A549 (cell line): Measurements from ENCODE around the gene SLC16A9. TPM values are rescaled to one million over a fixed set of nuclear protein-coding genes. Genes with fewer than 3 reads are reported as not detected.

Experiments
- ATAC-seq, 2 experiments: fragments of 200-7000 bp in 1 of 2; fragments of >200 bp in 1 of 2; cut with Nextera tagmentation in 1 of 2; cut with Tn5 transposase in 1 of 2; 3 replicates each; pipeline versions ENCODE4 v1.8.0 to v1.9.1; 2018 to 2020; ENCODE audit warnings: mild to moderate bottlenecking in 1 of 2, moderate library complexity in 1 of 2
- CTCF ChIA-PET: fragments of 300-600 bp; sonication (Branson Sonifier 250); formaldehyde crosslinking; extraction: SDS; loops from one replicate; lab custom pipeline; 2021; ENCODE audit warnings: antibody characterized with exemption, inconsistent platforms; lab: Yijun Ruan, JAX
- POLR2A ChIA-PET: fragments of 350-600 bp; formaldehyde crosslinking; extraction: SDS; loops from one replicate; lab custom pipeline; 2021; ENCODE audit warnings: antibody characterized with exemption, inconsistent platforms; lab: Yijun Ruan, JAX
- DNase-seq, 2 experiments: peaks; one replicate each; pipeline versions ENCODE4 v3.0.0 to v3.0.0-alpha.2; 2011 to 2016; ENCODE audit warnings: low read depth in 1 of 2, low spot score in 1 of 2
- FAIRE-seq: peaks from 2 replicates; lab custom pipeline; 2011; peaks lifted over from hg19 to GRCh38; lab: Jason Lieb, UNC
- H3K27ac ChIP-seq, 2 experiments: fragments of >200 bp; sonication (Bioruptor Twin); formaldehyde crosslinking; 3 replicates each; pipeline ENCODE4 v1.5.1; 2016 to 2017
- H3K4me1 ChIP-seq: fragments of >200 bp; sonication (Bioruptor Twin); formaldehyde crosslinking; 3 replicates; pipeline ENCODE4 v1.6.1; 2016
- H3K4me2 ChIP-seq: fragments of >200 bp; sonication (Bioruptor Twin); formaldehyde crosslinking; 3 replicates; pipeline ENCODE4 v1.6.1; 2016
- H3K4me3 ChIP-seq: fragments of >200 bp; sonication (Bioruptor Twin); formaldehyde crosslinking; 3 replicates; pipeline ENCODE4 v1.5.1; 2016
- H3K9me3 ChIP-seq: fragments of >200 bp; sonication (Bioruptor Twin); formaldehyde crosslinking; 3 replicates; pipeline ENCODE4 v1.6.1; 2016
- CBX2 ChIP-seq: fragments of 200-600 bp; sonication (generic); IDR thresholded peaks from 2 replicates; pipeline ENCODE4 v1.6.1; 2016; ENCODE audit warnings: low read depth, mild to moderate bottlenecking, borderline replicate concordance
- CHD2 ChIP-seq: fragments of 150-350 bp; IDR thresholded peaks from 2 replicates; pipeline ENCODE4 v1.6.1; 2014; ENCODE audit warnings: low read length; ENCODE audit not compliant: partially characterized antibody
- GATA3 ChIP-seq: IDR thresholded peaks from 2 replicates; pipeline ENCODE4 v1.6.1; 2012; ENCODE audit warnings: borderline replicate concordance
- HDAC2 ChIP-seq: fragments of 200-600 bp; sonication (generic); IDR thresholded peaks from 2 replicates; pipeline ENCODE4 v1.6.1; 2016
- HOXB5 ChIP-seq: fragments of 250-450 bp; sonication (Bioruptor Pico); IDR thresholded peaks from 2 replicates; pipeline ENCODE4 v1.5.0; 2020; ENCODE audit warnings: mild to moderate bottlenecking, moderate library complexity
- JUN ChIP-seq, 2 experiments: fragments of >200 bp; sonication (Bioruptor Twin); formaldehyde crosslinking; IDR thresholded peaks; 2 replicates in 1 of 2; 3 replicates in 1 of 2; pipeline ENCODE4 v1.6.1; 2016 to 2017
- MAZ ChIP-seq: fragments of 150-350 bp; IDR thresholded peaks from 2 replicates; pipeline ENCODE4 v1.6.1; 2014; ENCODE audit warnings: antibody characterized with exemption, low read depth, low read length, borderline replicate concordance
- MYC ChIP-seq: IDR thresholded peaks from 2 replicates; pipeline ENCODE4 v1.6.1; 2012; ENCODE audit warnings: mild to moderate bottlenecking, inconsistent platforms, low read length, improper control_type of control experiment, borderline replicate concordance
- NFE2L2 ChIP-seq: fragments of 150-350 bp; conservative IDR thresholded peaks from 2 replicates; pipeline ENCODE4 v1.6.1; 2014; ENCODE audit warnings: low read length
- NPAS2 ChIP-seq: fragments of 250-450 bp; sonication (Bioruptor Pico); IDR thresholded peaks from 2 replicates; pipeline ENCODE4 v1.8.0; 2022; ENCODE audit warnings: mild to moderate bottlenecking, moderate library complexity, borderline replicate concordance
- NR3C1 ChIP-seq: fragments of >200 bp; sonication (Bioruptor Twin); formaldehyde crosslinking; IDR thresholded peaks from 3 replicates; pipeline ENCODE4 v1.6.1; 2017
- POLR2A ChIP-seq: IDR thresholded peaks from 2 replicates; pipeline ENCODE4 v1.6.1; 2012; ENCODE audit warnings: mild to moderate bottlenecking, low read length
- RNF2 ChIP-seq: fragments of 200-600 bp; sonication (generic); IDR thresholded peaks from 2 replicates; pipeline ENCODE4 v1.6.1; 2016; ENCODE audit warnings: low read depth, mild to moderate bottlenecking, antibody characterized with exemption, moderate library complexity, borderline replicate concordance
- SMC3 ChIP-seq: fragments of >200 bp; sonication (Bioruptor Twin); formaldehyde crosslinking; IDR thresholded peaks from 3 replicates; pipeline ENCODE4 v1.6.1; 2018; ENCODE audit warnings: inconsistent platforms
- SREBF2 ChIP-seq: fragments of 450-650 bp; IDR thresholded peaks from 2 replicates; pipeline ENCODE4 v1.6.1; 2014; ENCODE audit warnings: mild to moderate bottlenecking, moderate library complexity
- TP53 ChIP-seq: fragments of 250-450 bp; sonication (Bioruptor Pico); IDR thresholded peaks from 2 replicates; pipeline ENCODE4 v1.5.0; 2021; ENCODE audit warnings: mild to moderate bottlenecking, moderate library complexity
- ZC3H11A ChIP-seq: fragments of 450-650 bp; IDR thresholded peaks from 2 replicates; pipeline ENCODE4 v1.6.1; 2014; ENCODE audit warnings: antibody characterized with exemption, mild to moderate bottlenecking
- ZNF302 ChIP-seq: fragments of 250-450 bp; sonication (Bioruptor Pico); IDR thresholded peaks from 2 replicates; pipeline ENCODE4 v1.9.0; 2021; ENCODE audit warnings: inconsistent platforms, mild to moderate bottlenecking, moderate library complexity
- ZSCAN20 ChIP-seq: fragments of 250-450 bp; sonication (Bioruptor Pico); IDR thresholded peaks from 2 replicates; pipeline ENCODE4 v1.8.0; 2022; ENCODE audit warnings: mild to moderate bottlenecking, moderate library complexity
- WGBS: methylation state at CpG from one replicate; pipeline ENCODE4 v1.1.6; 2017; ENCODE audit errors: missing lambda C conversion rate; 5-methylcytosine and 5-hydroxymethylcytosine counted together
- polyA plus RNA-seq, 4 experiments: library from polyadenylated mRNA; depleted of rRNA in 3 of 4; stranded (reverse); fragments of >200 nt; fragmentation: RNase III in 1 of 4; extraction: RNeasy Plus Mini Kit Qiagen cat#74134 plus additional on column Dnase treatment in 1 of 4; gene quantifications; 2 replicates in 3 of 4; 3 replicates in 1 of 4; pipeline ENCODE4 v1.2.3, GENCODE V29; 2011 to 2017
- TF ChIP-seq, protein P1 (sequence below): fragments of >200 bp; sonication (Bioruptor Twin); formaldehyde crosslinking; IDR thresholded peaks from 3 replicates; pipeline ENCODE4 v1.5.1; 2016
- TF ChIP-seq, protein P2 (sequence below): IDR thresholded peaks from 2 replicates; pipeline ENCODE4 v1.6.1; 2012
- TF ChIP-seq, protein P3 (sequence below): fragments of >200 bp; sonication (Bioruptor Twin); formaldehyde crosslinking; IDR thresholded peaks from 3 replicates; pipeline ENCODE4 v1.6.1; 2016
- TF ChIP-seq, protein P4 (sequence below): fragments of >200 bp; sonication (Bioruptor Twin); formaldehyde crosslinking; IDR thresholded peaks from 2 replicates; pipeline ENCODE4 v1.6.1; 2016
- TF ChIP-seq, protein P5 (sequence below): fragments of 200-600 bp; sonication (generic); IDR thresholded peaks from 2 replicates; pipeline ENCODE4 v1.6.1; 2016; ENCODE audit warnings: antibody characterized with exemption, mild to moderate bottlenecking, moderate library complexity

SLC16A9 gene
- polyA plus RNA-seq, 2 of the 4 experiments (the other 2 are of a cell fraction) = 0.04 to 0.49 TPM

DNA sequence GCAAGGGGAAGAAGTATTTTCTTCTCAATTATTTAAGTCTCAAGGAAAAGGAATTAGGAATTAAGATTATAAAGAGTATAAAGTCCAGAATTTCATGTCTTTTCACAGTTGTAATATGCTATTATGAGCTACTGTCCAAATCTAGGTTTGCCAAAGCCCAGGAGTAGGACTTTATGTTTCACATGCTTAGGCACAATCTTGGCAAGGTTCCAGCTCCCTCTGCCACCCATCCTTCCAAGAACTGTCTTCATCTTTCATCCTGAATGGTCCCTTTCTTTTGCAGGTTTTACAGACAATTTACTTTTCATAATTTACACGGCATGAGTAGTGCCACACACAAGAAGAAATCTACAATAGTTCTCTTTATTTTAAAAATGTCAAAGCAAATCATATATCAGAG, 29.5 kb downstream of the SLC16A9 start:
- WGBS = 20% methylated on average over 1 of the region's 1 CpG
- POLR2A ChIA-PET = no interaction called here
- Histone ChIP-seq H3K4me3 (no peak overlapping the region), H3K4me1 (no peaks in the 10 kb centered on the region), H3K9me3 (no peaks in the 10 kb centered on the region), H3K4me2 (no peak overlapping the region), H3K27ac (no peak overlapping the region)
- FAIRE-seq (no peak), ATAC-seq (no peak), DNase-seq (no peak)
- CTCF ChIA-PET = interaction anchor here (1.1 to 1.6 kb wide), 2 partner anchors 22 to 54 kb away, joined by 3 to 5 read pairs; no protein-coding TSS in a partner anchor
- TF ChIP-seq TP53 (CRISPR knock-in tag) (no peak), NR3C1 (no peak), MAZ (no peak)

DNA sequence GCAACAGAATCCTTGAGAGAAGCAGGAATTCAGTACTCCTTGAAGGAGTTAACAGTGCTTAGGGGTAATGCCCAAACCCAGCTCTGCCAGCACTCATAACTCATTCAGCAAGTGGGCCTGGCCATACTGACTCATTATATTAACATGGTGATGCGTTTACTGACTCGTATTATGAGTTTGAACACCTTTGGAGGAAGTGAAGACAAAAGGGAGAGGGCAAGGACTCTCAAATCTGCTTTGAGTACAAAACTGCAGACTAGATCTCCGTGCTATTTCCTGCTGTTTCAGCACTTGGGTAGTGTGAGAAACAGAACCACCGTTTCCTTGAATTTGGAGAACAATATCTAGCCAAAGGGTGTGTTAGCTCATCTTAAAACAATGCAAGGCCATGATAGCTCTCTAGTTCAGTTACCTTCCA, 30.8 kb downstream of the SLC16A9 start:
- no peaks in the 10 kb centered on the region for H3K4me1 ChIP-seq
- CTCF ChIA-PET = interaction anchor here (1.6 kb wide), 1 partner anchor 53 kb away, joined by 5 read pairs; no protein-coding TSS in a partner anchor
- ATAC-seq (no peak), DNase-seq (peak in 1 of 2 experiments; percentile 9), FAIRE-seq (no peak)
- no peak overlapping the region for H3K27ac ChIP-seq
- H3K4me2 ChIP-seq = no peak overlapping the region
- H3K9me3 ChIP-seq = no peaks in the 10 kb centered on the region
- 7% methylated on average over 4 of the region's 4 CpGs for WGBS
- POLR2A ChIA-PET = no interaction called here
- H3K4me3 ChIP-seq = no peak overlapping the region
- TF ChIP-seq RNF2 (no peak), ZNF302 (CRISPR knock-in tag) (no peak), CBX2 (no peak), POLR2A (no peak), MYC (no peak), JUN (IDR thresholded peaks at IDR 0.05) (no peak), SMC3 (no peak), HDAC2 (no peak), HOXB5 (no peak)
- TF ChIP-seq, protein P1, sequence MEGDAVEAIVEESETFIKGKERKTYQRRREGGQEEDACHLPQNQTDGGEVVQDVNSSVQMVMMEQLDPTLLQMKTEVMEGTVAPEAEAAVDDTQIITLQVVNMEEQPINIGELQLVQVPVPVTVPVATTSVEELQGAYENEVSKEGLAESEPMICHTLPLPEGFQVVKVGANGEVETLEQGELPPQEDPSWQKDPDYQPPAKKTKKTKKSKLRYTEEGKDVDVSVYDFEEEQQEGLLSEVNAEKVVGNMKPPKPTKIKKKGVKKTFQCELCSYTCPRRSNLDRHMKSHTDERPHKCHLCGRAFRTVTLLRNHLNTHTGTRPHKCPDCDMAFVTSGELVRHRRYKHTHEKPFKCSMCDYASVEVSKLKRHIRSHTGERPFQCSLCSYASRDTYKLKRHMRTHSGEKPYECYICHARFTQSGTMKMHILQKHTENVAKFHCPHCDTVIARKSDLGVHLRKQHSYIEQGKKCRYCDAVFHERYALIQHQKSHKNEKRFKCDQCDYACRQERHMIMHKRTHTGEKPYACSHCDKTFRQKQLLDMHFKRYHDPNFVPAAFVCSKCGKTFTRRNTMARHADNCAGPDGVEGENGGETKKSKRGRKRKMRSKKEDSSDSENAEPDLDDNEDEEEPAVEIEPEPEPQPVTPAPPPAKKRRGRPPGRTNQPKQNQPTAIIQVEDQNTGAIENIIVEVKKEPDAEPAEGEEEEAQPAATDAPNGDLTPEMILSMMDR = no peak
- TF ChIP-seq, protein P2, sequence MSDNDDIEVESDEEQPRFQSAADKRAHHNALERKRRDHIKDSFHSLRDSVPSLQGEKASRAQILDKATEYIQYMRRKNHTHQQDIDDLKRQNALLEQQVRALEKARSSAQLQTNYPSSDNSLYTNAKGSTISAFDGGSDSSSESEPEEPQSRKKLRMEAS = no peak
- TF ChIP-seq, protein P3, sequence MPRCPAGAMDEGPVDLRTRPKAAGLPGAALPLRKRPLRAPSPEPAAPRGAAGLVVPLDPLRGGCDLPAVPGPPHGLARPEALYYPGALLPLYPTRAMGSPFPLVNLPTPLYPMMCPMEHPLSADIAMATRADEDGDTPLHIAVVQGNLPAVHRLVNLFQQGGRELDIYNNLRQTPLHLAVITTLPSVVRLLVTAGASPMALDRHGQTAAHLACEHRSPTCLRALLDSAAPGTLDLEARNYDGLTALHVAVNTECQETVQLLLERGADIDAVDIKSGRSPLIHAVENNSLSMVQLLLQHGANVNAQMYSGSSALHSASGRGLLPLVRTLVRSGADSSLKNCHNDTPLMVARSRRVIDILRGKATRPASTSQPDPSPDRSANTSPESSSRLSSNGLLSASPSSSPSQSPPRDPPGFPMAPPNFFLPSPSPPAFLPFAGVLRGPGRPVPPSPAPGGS = no peak

DNA sequence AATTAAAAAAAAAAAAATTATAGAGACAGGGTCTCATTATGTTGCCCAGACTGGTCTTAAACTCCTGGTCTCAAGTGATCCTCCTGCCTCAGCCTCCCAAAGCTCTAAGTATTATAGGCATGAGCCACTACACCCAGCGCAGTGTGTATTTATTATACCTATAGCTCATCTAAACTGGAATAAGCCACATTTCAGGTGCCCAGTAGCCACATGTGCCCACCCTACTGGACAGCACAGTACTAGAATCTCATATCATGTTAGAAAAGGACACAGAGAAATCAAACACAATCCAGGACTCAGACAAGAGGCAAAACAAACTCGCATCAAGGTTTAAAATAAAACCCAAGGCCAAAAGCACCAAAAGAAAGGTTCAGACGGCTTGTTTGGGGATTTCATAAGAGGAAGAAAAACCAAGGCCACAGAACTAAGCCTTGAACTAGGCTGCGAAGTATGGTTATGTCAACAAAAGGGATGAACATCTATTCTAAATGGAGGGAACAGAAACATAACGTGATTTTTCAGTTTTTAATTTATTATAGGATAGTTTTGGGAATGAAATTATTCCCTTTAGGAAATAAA, 32.3 kb downstream of the SLC16A9 start:
- CTCF ChIA-PET = no interaction called here
- WGBS = 44% methylated on average over 5 of the region's 5 CpGs
- DNase-seq (no peak), ATAC-seq (no peak)
- TF ChIP-seq ZC3H11A (no peak), NR3C1 (no peak), GATA3 (no peak), CHD2 (no peak), SREBF2 (no peak), NPAS2 (CRISPR knock-in tag) (no peak), RNF2 (no peak), POLR2A (no peak), JUN (IDR thresholded peaks at IDR 0.05) (no peak), TP53 (CRISPR knock-in tag) (no peak), ZSCAN20 (no peak), NFE2L2 (no peak)
- TF ChIP-seq, protein P2 = no peak
- TF ChIP-seq, protein P4, sequence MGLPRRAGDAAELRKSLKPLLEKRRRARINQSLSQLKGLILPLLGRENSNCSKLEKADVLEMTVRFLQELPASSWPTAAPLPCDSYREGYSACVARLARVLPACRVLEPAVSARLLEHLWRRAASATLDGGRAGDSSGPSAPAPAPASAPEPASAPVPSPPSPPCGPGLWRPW = no peak
- TF ChIP-seq, protein P5, sequence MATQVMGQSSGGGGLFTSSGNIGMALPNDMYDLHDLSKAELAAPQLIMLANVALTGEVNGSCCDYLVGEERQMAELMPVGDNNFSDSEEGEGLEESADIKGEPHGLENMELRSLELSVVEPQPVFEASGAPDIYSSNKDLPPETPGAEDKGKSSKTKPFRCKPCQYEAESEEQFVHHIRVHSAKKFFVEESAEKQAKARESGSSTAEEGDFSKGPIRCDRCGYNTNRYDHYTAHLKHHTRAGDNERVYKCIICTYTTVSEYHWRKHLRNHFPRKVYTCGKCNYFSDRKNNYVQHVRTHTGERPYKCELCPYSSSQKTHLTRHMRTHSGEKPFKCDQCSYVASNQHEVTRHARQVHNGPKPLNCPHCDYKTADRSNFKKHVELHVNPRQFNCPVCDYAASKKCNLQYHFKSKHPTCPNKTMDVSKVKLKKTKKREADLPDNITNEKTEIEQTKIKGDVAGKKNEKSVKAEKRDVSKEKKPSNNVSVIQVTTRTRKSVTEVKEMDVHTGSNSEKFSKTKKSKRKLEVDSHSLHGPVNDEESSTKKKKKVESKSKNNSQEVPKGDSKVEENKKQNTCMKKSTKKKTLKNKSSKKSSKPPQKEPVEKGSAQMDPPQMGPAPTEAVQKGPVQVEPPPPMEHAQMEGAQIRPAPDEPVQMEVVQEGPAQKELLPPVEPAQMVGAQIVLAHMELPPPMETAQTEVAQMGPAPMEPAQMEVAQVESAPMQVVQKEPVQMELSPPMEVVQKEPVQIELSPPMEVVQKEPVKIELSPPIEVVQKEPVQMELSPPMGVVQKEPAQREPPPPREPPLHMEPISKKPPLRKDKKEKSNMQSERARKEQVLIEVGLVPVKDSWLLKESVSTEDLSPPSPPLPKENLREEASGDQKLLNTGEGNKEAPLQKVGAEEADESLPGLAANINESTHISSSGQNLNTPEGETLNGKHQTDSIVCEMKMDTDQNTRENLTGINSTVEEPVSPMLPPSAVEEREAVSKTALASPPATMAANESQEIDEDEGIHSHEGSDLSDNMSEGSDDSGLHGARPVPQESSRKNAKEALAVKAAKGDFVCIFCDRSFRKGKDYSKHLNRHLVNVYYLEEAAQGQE = no peak
- TF ChIP-seq, all 56 proteins: peak for 0
- POLR2A ChIA-PET = no interaction called here
- no peaks in the 10 kb centered on the region for H3K9me3 ChIP-seq
- no peak overlapping the region for H3K4me3 ChIP-seq
- H3K4me1 ChIP-seq = no peaks in the 10 kb centered on the region
- H3K27ac ChIP-seq = no peak overlapping the region
- FAIRE-seq = no peak
- no peak overlapping the region for H3K4me2 ChIP-seq
